Cardiac septum (tissue), 1 donor: ENCODE measurements around the gene MRPL53. TPM values are rescaled to one million over a fixed set of nuclear protein-coding genes. Genes with fewer than 3 reads are reported as not detected.

Experiments
- DNase-seq: peaks from one replicate; pipeline ENCODE4 v3.0.0-alpha.2; 2020; ENCODE audit warnings: low spot score
- intact Hi-C: fragments of 100-400 bp; cut with DNase I; formaldehyde crosslinking; loops from one replicate; pipeline ENCODE4 v1.14.0; 2022
- total RNA-seq: library from RNA; stranded (reverse); fragmentation: NEBNext Ultra II Directional; extraction: Animal tissue kit (Norgen Biotek cat#: 25700); gene quantifications from one replicate; pipeline ENCODE4 v1.2.1, GENCODE V29; 2021
- donor health status: DM: no; HTN: no; CAD: no.

The MRPL53 gene
- total RNA-seq, 1 donor from 2014 or later = 134 TPM

- intact Hi-C loops = no loop called here
- DNase-seq = no peak
Observed at GRCh38 chr2:74439373-74439772, 33.1 kb downstream of the MRPL53 start.

- intact Hi-C loops = no loop called here
Observed at GRCh38 chr2:74438248-74438647, 34.2 kb downstream of the MRPL53 start.

GRCh38 chr2:74436848-74437695 is 35.4 kb downstream of the MRPL53 start:
- intact Hi-C loops = no loop called here
- no peak for DNase-seq

More at GRCh38 chr2:74438248-74438647, 34.2 kb downstream of the MRPL53 start:
- DNase-seq = no peak

- DNase-seq = no peak
- intact Hi-C loops = no loop called here
Observed at GRCh38 chr2:74436111-74436805, 36.2 kb downstream of the MRPL53 start.

GRCh38 chr2:74430502-74430901 is 42.0 kb downstream of the MRPL53 start:
- DNase-seq = no peak
- intact Hi-C loops = no loop called here

GRCh38 chr2:74429487-74430451 is 42.7 kb downstream of the MRPL53 start:
- no peak for DNase-seq
- intact Hi-C loops = no loop called here

- DNase-seq = no peak
- intact Hi-C loops = no loop called here
Observed at GRCh38 chr2:74428675-74429074, 43.8 kb downstream of the MRPL53 start.

- intact Hi-C loops = no loop called here
- DNase-seq = no peak
Observed at GRCh38 chr2:74427551-74427950, 44.9 kb downstream of the MRPL53 start.

GRCh38 chr2:74426181-74426758 is 46.2 kb downstream of the MRPL53 start:
- intact Hi-C loops = no loop called here
- DNase-seq = no peak

GRCh38 chr2:74425523-74425922 is 47.0 kb downstream of the MRPL53 start:
- intact Hi-C loops = no loop called here
- peak; percentile 38 for DNase-seq

- intact Hi-C loops = no loop called here
- DNase-seq = peak; percentile 55
Observed at GRCh38 chr2:74424995-74425406, 47.5 kb downstream of the MRPL53 start.

GRCh38 chr2:74424139-74424992 is 48.1 kb downstream of the MRPL53 start:
- intact Hi-C loops = no loop called here
- no peak for DNase-seq

- no peak for DNase-seq
- intact Hi-C loops = no loop called here
Observed at GRCh38 chr2:74423231-74424095, 49.0 kb downstream of the MRPL53 start.

Other genes starting within 250 kb of the MRPL53 start
- gene SLC4A5, start 129.3 kb downstream of the MRPL53 start, total RNA-seq = 3.6 TPM
- 233 TPM for gene DCTN1, start 92.4 kb downstream of the MRPL53 start, total RNA-seq
- gene C2orf81, start 51.1 kb downstream of the MRPL53 start, total RNA-seq = 1.1 TPM
- 2.6 TPM for gene WDR54, start 51.0 kb downstream of the MRPL53 start, total RNA-seq
- gene RTKN, start 30.7 kb downstream of the MRPL53 start, total RNA-seq = 18.5 TPM
- gene INO80B, start 17.6 kb downstream of the MRPL53 start, total RNA-seq = 18.0 TPM
- gene WBP1, start 14.2 kb downstream of the MRPL53 start, total RNA-seq = 47.7 TPM
- gene MOGS, start 7.3 kb downstream of the MRPL53 start, total RNA-seq = 20.6 TPM
- 8.0 TPM for gene CCDC142, start 10.3 kb upstream of the MRPL53 start, total RNA-seq
- 11.2 TPM for gene TTC31, start 10.4 kb upstream of the MRPL53 start, total RNA-seq
- 0.51 TPM for gene LBX2, start 26.9 kb upstream of the MRPL53 start, total RNA-seq
- gene PCGF1, start 35.0 kb upstream of the MRPL53 start, total RNA-seq = 11.4 TPM
- not detected for gene TLX2, start 41.8 kb upstream of the MRPL53 start, total RNA-seq
- gene DQX1, start 53.6 kb upstream of the MRPL53 start, total RNA-seq = not detected
- gene AUP1, start 57.0 kb upstream of the MRPL53 start, total RNA-seq = 50.0 TPM
- gene HTRA2, start 57.3 kb upstream of the MRPL53 start, total RNA-seq = 25.0 TPM
- 2.8 TPM for gene LOXL3, start 81.3 kb upstream of the MRPL53 start, total RNA-seq
- gene DOK1, start 82.0 kb upstream of the MRPL53 start, total RNA-seq = 3.9 TPM
- not detected for gene M1AP, start 175.7 kb upstream of the MRPL53 start, total RNA-seq
- gene SEMA4F, start 181.6 kb upstream of the MRPL53 start, total RNA-seq = 3.0 TPM